Mesodermal cell (in vitro differentiated cells): ENCODE data around the gene ROM1.

Experiments used
- H3K27ac ChIP-seq: 2 replicates; pipeline ENCODE4 v1.7.0; 2013; ENCODE audit warnings: mild to moderate bottlenecking, low read depth, low read length, moderate library complexity; ENCODE audit not compliant: severe bottlenecking
- H3K36me3 ChIP-seq: 2 replicates; pipeline ENCODE4 v1.7.1; 2013; ENCODE audit warnings: mild to moderate bottlenecking, low read length, moderate library complexity; ENCODE audit not compliant: control insufficient read depth, insufficient read depth
- H3K4me1 ChIP-seq: one replicate; pipeline ENCODE4 v1.7.1; 2013; ENCODE audit warnings: mild to moderate bottlenecking, low read length; ENCODE audit not compliant: insufficient read depth, control insufficient read depth, poor library complexity, severe bottlenecking
- H3K4me3 ChIP-seq: 2 replicates; pipeline ENCODE4 v1.7.0; 2013; ENCODE audit warnings: low read length, control low read depth, mild to moderate bottlenecking; ENCODE audit not compliant: insufficient read depth, poor library complexity, severe bottlenecking; ENCODE audit errors: extremely low read depth
- H3K9me3 ChIP-seq: 2 replicates; pipeline ENCODE4 v1.7.1; 2013; ENCODE audit warnings: mild to moderate bottlenecking, low read length, moderate library complexity; ENCODE audit not compliant: control insufficient read depth
- WGBS, 2 experiments: methylation state at CpG; one replicate each; pipeline ENCODE4 v1.1.5; 2013; ENCODE audit warnings: missing lambda C conversion rate in 2 of 2; ENCODE audit not compliant: insufficient coverage in 2 of 2; 5-methylcytosine and 5-hydroxymethylcytosine counted together

ROM1 gene

DNA sequence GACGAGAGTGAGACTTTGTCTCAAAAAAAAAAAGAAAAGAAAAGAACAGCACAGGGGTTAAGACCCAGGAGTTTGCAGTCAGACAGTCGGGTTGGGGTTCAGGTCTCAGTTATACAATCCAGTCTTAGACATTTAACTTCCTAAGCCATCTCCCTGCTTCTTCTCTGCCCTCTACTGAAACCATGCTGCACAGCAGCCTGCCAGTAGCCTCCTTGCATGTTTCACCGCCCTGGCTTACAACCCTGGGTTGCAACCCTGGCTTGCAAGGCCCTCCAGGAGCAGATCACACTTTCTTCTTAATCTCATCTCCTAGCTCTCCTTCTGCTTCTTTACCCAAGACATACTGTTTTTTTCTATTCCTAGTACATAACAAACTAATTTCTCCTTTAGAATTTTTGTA lies 14.7 kb downstream of the ROM1 start:
- Histone ChIP-seq H3K4me1 (peaks cover 3% of the 10 kb centered on the region), H3K4me3 (no peak overlapping the region), H3K27ac (no peak overlapping the region), H3K36me3 (peaks cover 88% of the 10 kb centered on the region), H3K9me3 (no peaks in the 10 kb centered on the region)
- WGBS, 2 experiments = 81 to 83% methylated on average over 2 to 3 of the region's 3 CpGs

DNA sequence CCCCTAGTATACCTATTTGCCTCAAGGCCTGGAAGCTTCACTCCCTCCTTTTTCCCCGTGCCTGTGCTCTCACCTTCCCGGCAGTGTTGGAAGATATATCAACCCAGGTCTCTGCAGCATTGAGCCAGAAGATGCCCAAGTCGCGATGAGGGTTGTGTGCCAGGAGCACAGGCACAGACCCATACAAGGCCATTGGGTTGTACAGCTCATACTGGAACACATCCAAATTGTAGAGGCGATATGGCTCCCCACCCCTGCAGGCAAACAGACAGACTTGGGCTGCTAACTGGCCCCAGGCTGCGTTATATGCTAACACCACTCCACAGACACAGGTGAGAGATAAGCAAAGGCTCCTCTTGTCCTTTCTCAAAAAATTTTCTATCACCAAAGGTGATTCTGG lies 19.4 kb downstream of the ROM1 start:
- Histone ChIP-seq H3K27ac (no peak overlapping the region), H3K4me3 (no peak overlapping the region), H3K9me3 (no peaks in the 10 kb centered on the region), H3K4me1 (no peaks in the 10 kb centered on the region), H3K36me3 (peaks cover 96% of the 10 kb centered on the region)
- WGBS, 2 experiments = 98 to 100% methylated on average over 6 of the region's 6 CpGs

DNA sequence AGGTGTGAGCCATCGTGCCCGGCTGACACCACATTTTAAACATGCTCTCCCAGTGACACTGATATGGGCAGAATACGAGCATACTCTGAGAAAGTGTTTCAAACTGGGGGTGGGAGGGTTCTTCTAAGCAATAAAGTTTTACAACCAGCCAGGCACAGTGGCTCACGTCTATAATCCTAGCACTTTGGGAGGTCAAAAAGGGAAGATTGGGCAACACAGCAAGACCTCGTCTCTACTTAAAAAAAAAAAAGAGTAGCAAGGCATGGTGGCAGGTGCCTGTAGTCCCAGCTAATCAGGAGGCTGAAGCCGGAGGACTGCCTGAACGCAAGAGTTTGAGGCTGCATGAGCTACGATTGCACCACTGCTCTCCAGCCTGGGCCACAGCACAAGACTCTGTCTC lies 31.2 kb downstream of the ROM1 start:
- H3K4me1 ChIP-seq = peaks cover 8% of the 10 kb centered on the region
- peaks cover 61% of the 10 kb centered on the region for H3K36me3 ChIP-seq
- H3K4me3 ChIP-seq = no peak overlapping the region
- H3K27ac ChIP-seq = no peak overlapping the region
- no peaks in the 10 kb centered on the region for H3K9me3 ChIP-seq
- WGBS, 2 experiments = 95 to 100% methylated on average over 3 to 6 of the region's 8 CpGs

DNA sequence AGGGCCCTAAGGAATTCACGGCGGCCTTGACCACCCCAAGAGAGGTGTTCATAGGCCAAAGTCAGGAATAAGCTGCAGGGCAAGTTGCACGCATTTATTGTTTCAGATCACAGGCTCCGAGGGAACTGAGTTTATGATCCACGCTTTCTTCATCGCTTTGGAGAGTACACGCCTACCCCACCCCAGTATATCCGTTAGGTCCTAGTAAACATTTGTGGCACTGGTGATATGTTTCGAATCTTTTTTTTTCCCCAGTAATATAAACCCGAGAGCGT lies 32.6 kb downstream of the ROM1 start:
- 33 to 40% methylated on average over 10 to 11 of the region's 11 CpGs for WGBS, 2 experiments
- Histone ChIP-seq H3K4me1 (peaks cover 8% of the 10 kb centered on the region), H3K36me3 (peaks cover 63% of the 10 kb centered on the region), H3K27ac (peak overlapping the region; percentile 98), H3K9me3 (no peaks in the 10 kb centered on the region), H3K4me3 (peak overlapping the region; percentile 96)

DNA sequence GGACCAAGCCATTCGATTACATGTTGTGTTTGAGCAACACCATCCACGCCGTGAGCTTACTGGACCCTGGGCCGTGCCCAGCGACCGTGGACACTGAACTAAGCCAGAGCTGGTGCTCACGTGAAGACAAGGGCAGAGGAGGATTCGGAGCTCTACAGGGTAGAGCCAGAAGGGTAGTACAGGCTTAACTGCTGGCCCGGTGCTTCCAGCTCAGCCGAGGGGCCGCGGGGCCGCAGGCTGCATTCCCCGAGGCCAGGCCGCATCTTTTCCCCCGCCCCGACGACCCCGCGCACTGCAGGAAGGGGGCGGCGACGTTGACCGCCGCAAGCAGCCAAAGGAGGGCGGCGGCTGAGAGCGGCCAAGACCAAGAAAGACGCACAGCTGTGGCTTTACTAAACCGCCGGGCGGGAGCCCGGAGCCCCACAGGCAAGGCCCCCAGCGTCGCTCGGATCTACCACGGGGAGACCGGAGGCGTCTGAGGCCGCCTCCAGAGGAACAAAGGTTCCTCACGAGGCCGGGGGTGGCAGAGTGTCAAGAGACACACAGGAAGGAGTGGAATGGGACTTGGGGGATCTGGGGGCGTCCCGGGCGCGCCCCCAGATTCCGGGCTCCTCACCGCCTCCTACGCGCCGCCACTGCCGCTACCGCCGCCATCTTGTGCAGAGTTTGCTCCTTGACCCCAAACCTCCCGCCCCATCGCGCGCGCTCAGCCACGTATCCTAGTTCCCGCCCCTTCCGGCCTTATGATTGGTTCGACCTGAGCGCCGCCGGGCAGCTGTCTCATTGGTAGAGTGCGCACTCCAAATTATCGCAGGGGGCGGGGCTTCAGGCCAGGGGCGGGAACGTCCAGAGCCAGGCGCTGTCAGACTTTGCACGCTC lies 33.1 kb downstream of the ROM1 start, which contains the start of gene GANAB:
Gene GANAB, minus strand, starts transcription at position 668 of the 879 bp plus-strand sequence. Its CDS starts 14 bp downstream, at position 654.
- 0% methylated on average over 64 to 66 of the region's 73 CpGs for WGBS, 2 experiments
- H3K4me1 ChIP-seq = peaks cover 8% of the 10 kb centered on the region

DNA sequence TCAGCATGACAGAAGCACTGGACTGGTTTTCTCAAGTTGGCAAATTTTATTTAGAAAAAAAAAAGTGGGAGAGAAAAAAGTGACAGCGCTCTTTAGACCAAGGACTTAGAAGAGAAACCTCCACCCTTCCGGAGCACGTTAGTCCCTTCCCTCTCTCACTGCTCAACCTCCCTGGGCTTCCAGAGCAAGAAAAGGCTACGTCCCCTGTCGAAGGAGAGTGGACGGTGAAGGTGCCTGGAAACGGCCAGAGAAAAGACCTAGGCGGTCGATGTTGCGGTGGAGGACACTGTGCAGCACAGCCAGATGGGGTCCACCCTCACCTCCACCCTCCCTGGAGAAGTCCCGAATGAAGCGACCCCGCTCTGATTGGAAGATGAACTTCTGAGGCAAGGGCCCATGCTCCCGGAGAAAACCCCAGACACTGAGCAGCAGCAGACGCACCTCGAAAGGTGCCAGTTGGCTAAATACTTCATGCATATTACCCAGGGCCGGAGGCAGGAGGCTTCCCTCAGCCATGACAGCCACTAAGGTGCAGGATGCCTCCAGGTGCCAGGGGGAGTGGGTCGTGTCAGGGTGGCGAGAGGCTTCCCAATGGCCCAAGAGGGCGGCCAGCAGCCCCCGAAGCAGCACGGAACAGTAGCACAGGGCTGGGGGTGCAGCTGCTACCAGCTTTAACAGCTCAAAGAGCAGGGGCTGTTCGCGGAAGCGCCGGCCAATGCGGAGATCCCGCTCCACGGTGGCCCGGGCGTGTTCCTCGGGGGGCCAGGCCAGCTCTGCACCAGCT lies 34.0 kb downstream of the ROM1 start:
- WGBS, 2 experiments = 79 to 84% methylated on average over 17 to 29 of the region's 32 CpGs
- peak overlapping the region; percentile 13 for H3K27ac ChIP-seq
- peaks cover 8% of the 10 kb centered on the region for H3K4me1 ChIP-seq
- peaks cover 54% of the 10 kb centered on the region for H3K36me3 ChIP-seq
- peak overlapping the region; percentile 96 for H3K4me3 ChIP-seq
- H3K9me3 ChIP-seq = no peaks in the 10 kb centered on the region

More for the DNA sequence above, 33.1 kb downstream of the ROM1 start, which contains the start of gene GANAB:
- H3K9me3 ChIP-seq = no peaks in the 10 kb centered on the region
- peak within 1 kb of the TSS; percentile 98 for H3K27ac ChIP-seq
- H3K4me3 ChIP-seq = peak within 1 kb of the TSS; percentile 96
- H3K36me3 ChIP-seq = peaks cover 58% of the 10 kb centered on the region

DNA sequence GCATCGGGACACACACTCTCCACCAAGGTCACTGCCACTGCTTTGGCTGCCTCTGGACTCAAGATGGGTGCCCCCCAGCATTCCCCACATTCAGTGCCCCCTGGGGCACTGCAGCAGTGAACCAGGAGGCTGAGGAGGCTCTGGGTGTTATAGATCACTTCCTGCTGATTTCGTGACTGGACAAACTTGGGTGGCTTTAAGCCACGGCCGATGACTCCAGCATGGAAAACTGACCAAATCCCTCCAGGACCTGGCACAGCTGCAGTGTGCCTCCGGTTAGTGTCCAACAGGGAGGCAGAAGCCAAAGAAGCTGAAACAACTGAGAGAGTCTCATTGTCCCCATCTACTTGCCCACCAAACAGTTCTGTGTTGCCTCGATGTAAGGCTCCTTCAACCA lies 34.5 kb downstream of the ROM1 start:
- H3K4me3 ChIP-seq = no peak overlapping the region
- H3K4me1 ChIP-seq = peaks cover 8% of the 10 kb centered on the region
- peaks cover 50% of the 10 kb centered on the region for H3K36me3 ChIP-seq
- no peaks in the 10 kb centered on the region for H3K9me3 ChIP-seq
- H3K27ac ChIP-seq = no peak overlapping the region
- 95 to 100% methylated on average over 5 to 6 of the region's 6 CpGs for WGBS, 2 experiments

DNA sequence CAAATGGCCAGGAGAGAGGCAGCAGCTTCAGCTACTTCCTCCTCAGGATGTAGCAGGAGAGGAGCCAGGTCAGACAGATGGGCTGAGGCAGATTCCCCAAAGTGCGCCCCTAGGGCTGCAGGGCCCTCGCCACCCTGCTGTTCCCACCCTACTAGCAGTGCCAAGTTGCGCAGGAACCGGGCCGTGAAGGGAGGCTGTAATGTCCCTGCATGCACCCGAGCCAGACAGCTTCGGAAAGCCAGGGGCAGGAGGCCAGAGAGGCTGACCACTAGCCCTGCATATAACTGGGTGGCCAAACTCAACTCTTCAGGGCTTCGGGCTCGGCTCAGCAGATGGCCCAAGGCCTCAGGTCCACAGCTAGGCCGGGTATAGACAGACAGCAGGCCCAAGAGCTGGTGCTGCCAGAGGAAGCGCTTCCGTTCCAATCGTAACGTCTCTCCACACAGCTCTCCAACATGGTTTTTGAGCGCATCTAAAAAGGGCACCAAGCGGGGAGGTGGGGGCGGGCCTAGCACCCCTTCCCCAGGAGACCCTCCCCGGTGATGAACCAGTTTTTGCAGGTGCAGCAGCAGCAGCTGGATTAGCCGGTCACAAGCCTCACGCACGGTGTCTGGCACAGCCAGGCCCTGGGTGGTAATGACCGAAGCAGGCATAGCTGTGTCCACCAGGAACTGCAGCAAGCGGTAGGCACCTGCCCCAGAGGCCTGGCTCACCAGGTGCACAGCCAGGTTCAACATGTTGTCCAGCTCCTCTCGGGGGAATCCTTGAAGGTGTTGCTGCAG lies 35.3 kb downstream of the ROM1 start:
- H3K4me3 ChIP-seq = no peak overlapping the region
- WGBS, 2 experiments = 96 to 98% methylated on average over 24 of the region's 24 CpGs
- peaks cover 43% of the 10 kb centered on the region for H3K36me3 ChIP-seq
- peaks cover 8% of the 10 kb centered on the region for H3K4me1 ChIP-seq
- H3K9me3 ChIP-seq = no peaks in the 10 kb centered on the region
- H3K27ac ChIP-seq = no peak overlapping the region

DNA sequence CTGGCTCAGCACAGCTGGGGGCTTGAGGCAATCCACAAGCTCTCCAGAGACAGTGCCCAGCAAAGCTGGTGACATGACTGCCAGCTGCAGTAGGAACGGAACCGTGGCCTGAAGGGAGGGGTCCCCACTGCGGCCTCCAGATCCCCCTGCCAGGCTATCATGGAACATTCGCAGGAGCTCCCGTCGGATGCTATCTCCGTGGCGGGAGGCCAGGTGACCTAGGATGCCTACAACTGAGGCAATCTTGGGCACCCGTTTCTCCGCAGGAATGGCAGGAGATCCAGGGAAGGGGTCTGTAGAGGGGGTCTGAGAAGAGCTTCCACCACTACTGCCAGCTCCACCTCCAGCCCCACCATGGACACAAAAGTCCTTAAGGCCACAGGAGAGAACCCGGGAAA lies 35.9 kb downstream of the ROM1 start:
- Histone ChIP-seq H3K4me3 (no peak overlapping the region), H3K9me3 (no peaks in the 10 kb centered on the region)
- WGBS, 2 experiments = 95 to 99% methylated on average over 9 to 11 of the region's 11 CpGs

DNA sequence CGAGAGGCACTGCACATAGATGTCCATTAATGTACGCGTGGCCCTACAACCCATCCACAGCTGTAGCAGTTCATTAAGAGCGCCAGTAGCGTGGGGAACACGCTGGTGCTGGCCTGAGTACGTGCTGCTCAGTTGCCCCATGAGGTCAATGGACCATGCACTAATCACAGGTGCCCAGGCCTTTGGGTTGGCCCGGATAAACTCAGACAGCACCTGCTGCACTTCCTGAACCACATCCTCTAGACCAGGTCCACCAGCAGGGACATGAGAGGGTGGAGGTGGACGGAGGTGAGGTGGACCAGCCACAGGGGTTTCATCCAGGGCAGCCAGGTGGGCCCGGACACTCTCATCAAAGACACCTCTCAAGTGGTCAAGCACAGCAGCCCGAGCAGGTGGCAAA lies 36.4 kb downstream of the ROM1 start:
- WGBS, 2 experiments = 96 to 97% methylated on average over 10 to 11 of the region's 11 CpGs
- H3K4me1 ChIP-seq = peaks cover 8% of the 10 kb centered on the region
- peaks cover 33% of the 10 kb centered on the region for H3K36me3 ChIP-seq
- H3K4me3 ChIP-seq = no peak overlapping the region
- H3K9me3 ChIP-seq = no peaks in the 10 kb centered on the region
- no peak overlapping the region for H3K27ac ChIP-seq

More for the DNA sequence above, 35.9 kb downstream of the ROM1 start:
- Histone ChIP-seq H3K27ac (no peak overlapping the region), H3K36me3 (peaks cover 38% of the 10 kb centered on the region), H3K4me1 (peaks cover 8% of the 10 kb centered on the region)
